Measurements from ENCODE around the gene CCDC157.
"Not testable (repeated sequence)": the region's sequence is repeated elsewhere in the genome, so short reads cannot be mapped to it uniquely, and the experiment has no call there.

CCDC157 gene

DNA sequence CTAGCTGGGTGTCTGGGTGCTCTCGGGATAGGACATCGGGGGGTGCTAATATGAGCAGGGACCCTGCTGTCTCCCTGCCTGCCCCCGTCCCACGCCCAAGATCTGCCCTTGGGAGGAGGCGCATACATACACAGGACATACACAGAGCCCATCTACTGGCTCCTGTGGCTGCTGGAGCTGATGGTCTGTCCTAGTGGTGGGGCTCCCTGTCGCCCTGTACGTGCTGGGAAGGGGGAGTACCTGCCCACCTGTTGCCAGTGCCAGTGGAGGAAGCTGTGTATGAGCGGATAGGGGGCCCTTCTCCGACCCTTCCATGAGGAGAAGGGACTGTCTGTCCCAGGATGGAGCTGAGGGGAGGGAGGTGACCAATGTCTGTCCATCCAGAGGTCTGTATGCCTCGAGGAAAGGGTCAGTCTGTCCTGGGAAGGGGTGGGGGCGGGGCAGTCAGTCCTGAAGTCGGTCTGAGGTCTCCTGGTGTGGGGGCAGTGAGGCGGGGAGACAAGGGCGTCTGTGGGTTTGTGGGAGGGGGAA is 31.0 kb upstream of the CCDC157 start:
- no peak for DNase-seq (ENCODE audit: low read depth in 1 of 2, low spot score in 1 of 2)

DNA sequence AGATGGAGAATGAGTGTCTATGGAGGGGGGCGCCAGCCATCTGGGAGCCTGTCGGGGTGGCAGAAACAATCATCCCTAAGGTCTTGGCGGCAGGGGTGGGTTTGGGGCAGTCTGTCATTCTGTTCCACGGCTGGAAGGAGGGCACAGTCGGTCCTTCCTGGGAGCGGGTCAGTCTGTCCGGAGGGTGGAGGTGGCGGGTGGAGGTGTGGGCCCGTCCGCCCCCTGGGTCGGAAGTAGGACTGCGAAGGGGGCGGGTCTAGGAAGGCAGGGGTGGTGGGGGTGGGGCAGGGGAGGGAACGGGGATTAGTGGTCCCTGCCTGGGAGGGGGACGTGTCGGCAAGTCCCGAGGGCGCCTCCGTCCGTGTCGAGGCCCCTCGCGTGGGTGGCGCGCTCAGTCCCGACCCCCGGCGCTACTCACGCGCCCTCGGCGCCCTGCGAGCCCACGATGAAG is 30.5 kb upstream of the CCDC157 start:
- no peak for DNase-seq (ENCODE audit: low read depth in 1 of 2, low spot score in 1 of 2)

DNA sequence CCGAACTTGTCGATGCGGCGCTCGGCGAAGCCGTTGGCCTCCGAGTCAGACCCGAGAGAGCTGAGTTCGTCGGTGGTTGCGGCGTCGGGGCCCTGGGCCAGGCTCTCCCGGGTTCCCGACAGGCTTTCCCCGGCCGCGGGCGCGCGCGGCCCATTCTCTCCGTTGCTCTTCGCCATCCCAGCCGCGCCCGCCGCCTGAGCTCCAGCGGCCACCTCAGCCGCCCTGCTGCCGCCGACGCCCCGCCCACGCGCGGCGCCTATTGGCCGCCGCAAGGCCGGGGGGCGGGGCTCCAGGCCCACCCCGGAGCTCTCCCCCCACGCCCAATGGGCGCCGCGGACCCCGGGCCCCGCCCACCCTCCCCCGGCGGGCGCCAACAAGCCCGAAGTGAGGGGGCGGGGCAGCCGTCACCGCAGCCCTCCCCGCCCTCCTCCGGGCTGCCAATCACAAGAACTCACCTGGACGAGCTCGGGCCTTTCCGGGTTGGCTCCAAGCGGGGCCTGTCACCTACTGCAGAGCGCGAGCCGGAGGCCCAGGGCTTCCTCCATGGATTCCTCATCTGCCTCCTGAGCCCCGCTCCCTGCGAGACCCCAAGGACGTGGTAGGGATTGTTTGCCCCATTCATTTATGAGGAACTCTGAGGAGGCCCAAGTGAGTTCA is 30.0 kb upstream of the CCDC157 start, which contains the start of gene TBC1D10A:
Gene TBC1D10A, minus strand, starts transcription at position 236 of the 657 bp plus-strand sequence. Its CDS starts 60 bp downstream, at position 176.
- peak; percentile 83 to 87 for DNase-seq (ENCODE audit: low read depth in 1 of 2, low spot score in 1 of 2)

DNA sequence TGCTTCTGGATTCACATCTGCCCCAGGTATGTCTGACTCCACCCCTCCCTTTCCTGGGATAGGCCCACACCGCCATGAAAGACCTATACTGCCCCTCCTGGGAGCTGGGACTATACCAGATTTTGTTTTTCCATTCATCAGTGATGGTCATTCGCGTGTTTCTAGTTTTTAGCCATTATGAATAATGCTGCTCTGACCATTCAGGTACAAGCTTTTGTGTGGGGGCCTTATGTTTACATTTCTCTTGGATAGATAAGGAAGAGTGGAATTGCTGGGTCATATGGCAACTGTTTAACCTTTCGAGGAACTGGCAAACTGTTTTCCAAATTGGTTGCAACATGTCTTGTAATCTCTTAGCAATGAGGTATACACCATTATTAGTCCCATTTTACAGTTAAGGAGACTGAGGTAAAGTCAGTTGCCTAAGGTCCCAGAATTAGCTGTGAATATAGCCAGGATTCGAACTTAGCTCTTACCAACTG is 28.9 kb upstream of the CCDC157 start:
- DNase-seq (ENCODE audit: low read depth in 1 of 2, low spot score in 1 of 2) = no peak

DNA sequence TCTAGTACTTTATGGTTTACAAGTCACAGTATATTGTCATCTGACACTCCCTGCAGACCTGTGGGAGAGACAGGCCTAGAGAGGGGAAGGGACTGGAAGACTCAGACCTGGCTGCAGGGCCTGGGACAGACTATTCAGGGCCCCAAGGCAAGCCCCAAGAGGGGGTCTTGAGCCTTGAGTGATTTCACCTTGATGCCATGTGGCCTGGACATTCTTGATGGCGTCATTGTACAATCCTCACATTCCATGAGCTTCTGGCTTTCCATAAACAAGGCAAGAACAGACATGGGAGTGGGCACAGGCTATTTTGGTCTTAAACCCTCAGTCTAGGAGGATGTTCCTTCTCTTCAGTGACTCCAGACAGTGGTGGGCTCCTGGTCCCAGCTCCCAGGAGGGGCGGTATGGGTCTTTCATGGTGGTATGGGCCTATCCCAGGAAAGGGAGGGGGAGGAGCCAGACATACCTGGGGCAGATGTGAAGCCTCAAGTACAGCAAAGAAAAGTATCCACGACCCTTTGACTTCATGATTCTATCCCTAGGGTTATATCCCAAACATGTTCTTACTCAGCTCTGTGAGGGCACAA is 28.2 kb upstream of the CCDC157 start:
- DNase-seq (ENCODE audit: low read depth in 1 of 2, low spot score in 1 of 2) = no peak

DNA sequence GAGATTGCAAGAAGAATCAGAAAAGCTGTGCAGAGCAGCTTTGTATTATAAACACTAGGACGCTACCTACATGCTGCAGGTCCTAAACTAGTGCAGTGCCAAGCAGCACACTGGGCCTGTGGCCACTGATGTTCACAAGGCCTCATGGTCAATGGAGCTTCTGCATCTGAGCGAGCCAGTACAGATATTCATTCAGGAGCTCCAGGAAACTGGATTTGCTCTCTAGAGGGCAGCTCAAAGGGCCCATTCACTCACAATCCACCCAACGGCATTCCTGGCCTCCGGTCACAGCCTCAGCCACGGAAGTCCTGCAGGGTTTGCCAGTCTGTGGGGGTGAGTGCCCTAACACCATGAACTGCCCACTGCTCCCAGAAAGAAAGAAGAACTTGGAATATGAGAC is 24.3 kb upstream of the CCDC157 start:
- DNase-seq (ENCODE audit: low read depth in 1 of 2, low spot score in 1 of 2) = no peak

DNA sequence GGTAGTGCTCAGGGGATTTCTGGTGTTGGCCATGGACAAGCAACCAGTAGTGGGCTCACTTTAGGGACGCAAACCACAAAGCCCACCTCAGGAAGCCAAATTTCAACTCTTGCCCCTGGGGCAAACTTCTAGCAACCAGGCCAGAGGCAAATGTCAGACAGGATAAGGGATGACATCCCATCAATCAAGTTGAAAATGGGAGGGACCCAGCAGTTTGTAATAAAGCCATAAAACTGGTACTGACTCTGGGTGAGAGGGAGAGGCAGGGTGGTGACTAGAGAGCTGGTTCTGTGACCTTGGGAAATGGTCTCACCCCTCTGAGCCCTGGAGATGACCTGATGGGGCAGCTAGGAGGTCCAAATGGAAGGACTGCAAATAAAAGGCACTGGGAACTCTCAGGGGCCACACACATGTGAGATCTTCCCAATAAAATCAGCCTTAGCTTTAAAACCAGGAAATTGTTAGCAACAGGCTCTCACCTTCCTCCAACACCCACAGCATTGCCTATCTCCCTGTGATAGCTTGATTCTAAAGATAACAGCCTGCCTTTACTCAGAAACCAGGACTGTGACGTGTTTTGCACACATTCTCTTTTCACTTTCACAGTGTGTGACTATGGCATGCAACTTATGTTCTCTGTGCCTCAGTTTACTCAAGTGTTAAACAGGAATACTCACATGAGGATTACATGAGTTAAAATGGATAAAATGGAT is 23.7 kb upstream of the CCDC157 start:
- DNase-seq (ENCODE audit: low read depth in 1 of 2, low spot score in 1 of 2) = no peak

DNA sequence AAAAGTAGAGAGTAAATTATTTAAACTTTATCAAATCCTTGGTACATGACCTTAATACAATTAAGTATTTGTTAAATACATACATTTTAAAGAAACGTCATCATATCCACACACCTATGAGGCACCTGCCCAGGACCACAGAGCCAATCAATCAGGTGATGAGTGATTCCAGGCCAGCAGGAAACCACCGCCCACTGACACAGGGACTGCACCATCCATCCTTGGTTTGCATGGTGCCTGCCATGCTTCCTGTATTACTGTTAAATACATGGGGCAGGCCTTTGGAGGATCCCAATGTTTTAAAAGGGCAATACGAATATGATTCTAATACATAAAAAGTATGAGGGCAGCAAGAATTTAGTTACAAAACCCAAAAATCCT is 23.1 kb upstream of the CCDC157 start:
- DNase-seq (ENCODE audit: low read depth in 1 of 2, low spot score in 1 of 2) = no peak

DNA sequence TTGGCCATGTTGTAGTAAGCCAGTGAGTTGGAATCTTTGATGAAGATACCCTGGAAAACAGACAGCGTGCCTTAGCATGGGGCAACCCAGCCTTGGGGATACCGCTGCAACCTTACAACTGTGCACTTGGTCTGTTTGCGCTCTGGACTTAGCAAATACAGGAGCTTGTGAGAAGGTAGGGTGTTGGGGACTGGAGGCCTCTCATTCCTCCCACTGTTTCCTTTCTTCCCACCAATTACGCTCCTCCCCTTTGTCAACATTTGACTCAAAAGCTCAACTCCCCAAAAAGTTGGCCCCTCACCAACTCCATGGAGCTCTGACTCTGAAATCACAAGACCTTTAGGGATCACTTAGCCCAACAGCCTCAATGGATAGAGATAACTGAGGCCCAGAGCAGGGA is 22.2 kb upstream of the CCDC157 start:
- DNase-seq (ENCODE audit: low read depth in 1 of 2, low spot score in 1 of 2) = no peak

DNA sequence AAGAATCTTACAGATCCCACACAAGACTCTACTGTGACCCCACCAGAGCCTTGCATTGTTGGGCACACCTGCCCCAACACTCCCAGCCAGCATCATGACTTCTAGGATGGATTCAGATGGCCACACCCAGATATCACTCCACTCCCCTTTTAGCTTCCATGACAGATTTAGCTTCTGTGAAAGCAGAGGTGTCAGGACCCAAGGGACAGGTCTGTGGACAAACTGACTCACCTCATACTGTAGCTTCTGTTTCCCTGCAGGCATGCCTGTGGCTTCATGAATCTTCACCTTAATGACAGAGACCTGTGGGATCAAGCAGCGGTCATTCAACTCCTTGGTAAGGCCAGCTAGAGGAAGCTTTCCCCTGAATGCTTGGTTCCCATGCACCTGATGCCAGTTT is 21.6 kb upstream of the CCDC157 start:
- no peak for DNase-seq (ENCODE audit: low read depth in 1 of 2, low spot score in 1 of 2)

DNA sequence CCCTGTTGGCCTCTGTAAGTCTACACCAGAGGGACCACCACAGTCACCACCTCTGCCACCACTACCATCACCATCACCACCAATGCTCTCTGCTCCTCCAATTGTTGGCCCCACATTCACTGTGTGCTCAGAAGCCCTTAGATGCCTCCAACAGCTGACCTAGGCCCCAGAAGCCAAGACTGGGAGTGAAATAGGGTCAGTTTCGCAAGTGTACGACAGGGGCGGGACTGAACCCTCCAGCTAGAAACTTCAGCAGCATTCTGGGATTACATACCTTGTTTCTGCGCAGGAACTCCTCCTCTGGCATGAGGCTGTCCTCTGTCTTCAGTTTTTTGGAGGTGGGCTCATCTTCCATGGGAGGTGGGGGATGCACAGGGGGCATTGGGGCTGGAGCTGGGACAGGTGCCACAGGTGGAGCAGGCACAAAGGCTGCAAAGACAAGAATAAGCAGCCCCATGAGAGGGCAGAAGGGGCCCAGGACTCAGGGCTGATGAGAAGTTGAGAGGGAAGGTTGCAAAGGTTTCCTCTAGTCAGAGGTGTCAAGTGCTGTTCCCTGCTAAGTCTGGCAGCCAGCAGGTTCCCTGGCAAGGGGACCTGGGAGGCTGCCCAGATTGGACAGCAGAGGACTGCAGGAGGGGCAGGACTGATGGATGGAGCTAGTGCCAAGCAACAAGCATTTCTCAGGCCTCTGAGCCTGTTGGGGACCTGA is 19.9 kb upstream of the CCDC157 start:
- no peak for DNase-seq (ENCODE audit: low read depth in 1 of 2, low spot score in 1 of 2)

DNA sequence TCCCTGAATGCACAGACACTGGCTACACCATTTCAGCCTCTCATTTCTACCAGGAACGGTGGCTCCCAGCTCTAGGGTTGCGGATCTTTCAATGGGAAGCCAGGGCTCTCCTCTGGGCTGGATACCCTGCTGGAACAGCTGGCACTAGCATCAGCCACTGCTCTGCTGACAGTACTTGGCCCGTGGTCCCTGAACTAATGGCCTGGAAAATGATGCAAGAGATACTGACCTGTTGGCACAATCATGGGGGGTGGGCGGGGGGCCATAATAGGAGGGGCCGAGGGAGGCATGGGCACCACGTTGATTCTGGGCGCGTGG is 19.4 kb upstream of the CCDC157 start:
- no peak for DNase-seq (ENCODE audit: low read depth in 1 of 2, low spot score in 1 of 2)

DNA sequence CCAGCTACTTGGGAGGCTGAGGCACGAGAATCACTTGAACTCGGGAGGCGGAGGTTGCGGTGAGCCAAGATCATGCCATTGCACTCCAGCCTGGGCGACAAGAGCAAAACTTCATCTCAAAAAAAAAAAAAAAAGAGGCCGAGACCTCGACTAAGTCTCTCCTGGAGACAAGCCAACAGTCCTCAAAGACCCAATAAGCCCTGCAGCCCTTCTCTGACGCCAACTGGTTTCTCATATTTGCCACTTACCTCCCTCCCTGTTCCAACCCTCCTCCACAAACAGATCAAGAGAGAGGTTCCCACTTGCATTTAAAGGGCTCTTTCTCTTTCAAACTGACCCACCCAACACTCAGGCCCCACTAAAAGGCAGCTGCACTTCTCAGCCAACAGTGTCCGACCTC is 18.5 kb upstream of the CCDC157 start:
- DNase-seq (ENCODE audit: low read depth in 1 of 2, low spot score in 1 of 2) = not testable (repeated sequence)

DNA sequence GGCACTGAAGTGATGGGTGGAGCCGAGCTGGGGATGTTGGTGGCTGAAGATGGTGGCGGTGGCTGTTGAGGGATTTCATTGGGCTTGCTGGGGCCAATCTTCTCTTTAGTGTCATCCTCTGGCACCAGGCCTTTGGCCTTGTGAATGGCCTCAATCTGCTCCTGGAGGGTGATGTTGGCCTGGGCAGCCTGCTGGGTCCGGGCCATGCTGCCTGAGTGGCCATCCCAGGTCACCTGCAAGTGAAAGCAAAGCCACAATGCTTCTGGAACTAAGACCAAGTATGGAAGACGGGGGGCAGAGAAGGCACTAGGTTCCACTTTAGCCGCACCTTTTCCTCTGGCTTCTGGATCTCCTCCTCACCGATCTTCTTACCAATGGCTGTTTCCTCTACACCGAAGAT is 18.0 kb upstream of the CCDC157 start:
- DNase-seq (ENCODE audit: low read depth in 1 of 2, low spot score in 1 of 2) = no peak

DNA sequence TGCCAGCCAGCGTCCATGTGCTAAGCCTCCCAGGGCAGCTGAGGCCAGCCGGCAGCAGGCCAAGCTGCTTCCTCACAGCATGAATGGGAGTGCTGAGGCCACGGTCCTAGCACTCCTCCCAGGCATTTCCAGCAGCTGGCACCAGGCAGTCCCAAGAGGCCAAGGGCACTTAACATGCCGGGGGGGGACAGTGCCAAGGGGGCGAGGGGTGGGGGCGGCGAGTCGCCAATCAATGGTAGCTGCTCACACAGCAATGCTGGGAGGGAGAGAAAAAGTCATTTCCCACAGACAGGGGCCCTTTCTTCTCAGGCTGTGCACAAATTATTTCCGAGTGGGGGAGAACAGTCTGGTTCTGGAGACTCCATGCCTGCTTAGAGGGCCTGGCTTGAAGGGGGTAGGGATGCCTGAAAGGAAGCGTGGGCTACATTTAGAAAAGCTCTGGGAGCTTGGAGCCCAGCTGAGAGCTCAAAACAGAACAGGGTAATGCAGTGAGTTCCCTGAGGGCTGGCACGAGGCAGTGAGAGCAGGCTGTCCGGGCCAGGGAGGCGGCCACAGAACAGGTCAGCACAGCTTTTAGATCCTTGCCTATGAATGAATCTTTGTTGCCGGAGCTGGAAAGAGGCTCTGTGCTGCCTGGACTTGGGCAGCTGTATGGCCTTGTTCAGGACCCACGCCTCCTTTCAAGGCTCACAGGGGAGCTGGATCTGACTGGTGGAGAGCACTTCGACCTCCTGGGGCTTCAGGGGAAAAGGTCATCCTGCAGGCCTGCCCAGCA is 15.7 kb upstream of the CCDC157 start:
- DNase-seq (ENCODE audit: low read depth in 1 of 2, low spot score in 1 of 2) = no peak

DNA sequence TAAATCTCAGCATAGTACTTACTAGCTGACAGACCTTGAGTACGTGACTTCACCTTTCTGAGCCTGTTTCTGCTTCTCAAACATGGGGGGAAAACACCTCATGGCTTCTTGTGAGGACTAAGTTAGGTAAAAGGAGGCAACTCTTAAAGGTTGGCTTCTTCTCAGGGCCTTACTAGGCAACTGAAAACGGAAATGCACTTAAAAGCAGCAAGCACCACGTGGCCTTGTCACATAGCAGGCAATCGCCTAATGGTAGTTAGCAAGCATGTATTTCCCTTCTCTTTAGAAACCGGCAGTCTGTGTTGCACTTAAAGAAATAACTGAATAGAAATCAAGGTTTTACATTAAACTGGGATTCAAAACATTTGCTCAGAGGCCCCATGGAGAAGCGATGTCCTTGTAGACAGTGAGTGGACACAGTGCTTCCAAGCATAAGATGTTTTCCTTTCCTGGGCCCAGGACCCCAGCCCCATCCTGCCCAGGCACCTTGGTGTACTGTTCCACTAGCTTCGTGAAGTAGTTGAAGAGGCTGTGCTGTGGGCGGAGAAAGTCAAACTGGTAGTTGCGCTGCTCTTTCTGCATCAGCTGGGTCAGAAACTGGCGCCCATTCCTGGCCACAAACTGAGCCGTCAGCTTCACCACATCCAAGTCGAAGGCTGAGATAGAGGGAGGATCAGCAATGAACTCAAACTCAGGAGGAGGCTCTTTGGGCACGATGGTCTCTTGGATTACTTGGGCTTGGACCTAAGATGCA is 12.2 kb upstream of the CCDC157 start:
- no peak for DNase-seq (ENCODE audit: low read depth in 1 of 2, low spot score in 1 of 2)

DNA sequence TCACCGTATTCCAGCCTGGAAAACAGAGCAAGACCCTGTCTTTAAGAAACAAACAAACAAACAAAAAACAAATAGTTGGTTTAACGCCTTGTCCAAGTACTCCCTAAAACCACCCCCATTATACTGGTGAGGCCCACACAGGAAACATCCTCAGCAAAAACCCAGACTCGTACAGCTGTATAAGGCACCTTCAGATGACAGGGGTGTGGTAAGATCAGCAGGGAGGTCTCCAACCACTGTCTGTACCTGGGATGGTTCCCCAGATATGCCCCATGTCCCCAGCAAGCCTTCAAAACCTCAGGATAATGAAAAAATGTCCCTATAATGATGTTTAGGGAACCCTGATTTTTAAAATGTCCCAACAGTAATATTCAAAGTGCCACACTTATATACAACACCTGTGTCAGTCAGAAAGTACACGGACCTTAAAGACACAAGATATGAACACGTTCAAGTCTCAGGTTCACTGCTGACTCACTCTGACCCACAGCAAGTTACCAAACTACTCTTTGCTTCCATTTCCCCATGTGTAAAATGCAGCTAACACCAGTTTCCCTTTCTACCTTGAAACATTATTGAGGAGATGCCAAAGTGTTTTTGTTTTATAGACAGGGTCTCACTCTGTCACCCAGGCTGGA is 9.4 kb upstream of the CCDC157 start:
- DNase-seq (ENCODE audit: low read depth in 1 of 2, low spot score in 1 of 2) = no peak

DNA sequence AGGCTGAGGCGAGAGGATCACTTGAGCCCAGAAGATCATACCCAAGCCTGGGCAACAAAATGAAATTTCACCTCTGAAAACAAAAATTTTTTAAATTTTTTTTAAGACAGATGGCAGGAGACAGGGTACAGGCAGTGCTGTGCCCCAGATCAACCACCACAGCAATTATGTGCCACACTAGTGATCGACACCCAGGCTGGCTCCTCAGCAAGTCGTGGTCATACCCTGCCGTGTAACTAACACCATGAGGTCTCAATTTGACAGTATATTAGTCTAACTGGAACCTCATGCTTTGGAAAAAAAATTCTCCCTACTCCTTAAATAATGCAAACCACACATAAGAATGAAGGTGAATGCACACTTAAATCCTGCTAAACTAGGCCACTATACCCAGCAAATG is 8.4 kb upstream of the CCDC157 start:
- no peak for DNase-seq (ENCODE audit: low read depth in 1 of 2, low spot score in 1 of 2)

DNA sequence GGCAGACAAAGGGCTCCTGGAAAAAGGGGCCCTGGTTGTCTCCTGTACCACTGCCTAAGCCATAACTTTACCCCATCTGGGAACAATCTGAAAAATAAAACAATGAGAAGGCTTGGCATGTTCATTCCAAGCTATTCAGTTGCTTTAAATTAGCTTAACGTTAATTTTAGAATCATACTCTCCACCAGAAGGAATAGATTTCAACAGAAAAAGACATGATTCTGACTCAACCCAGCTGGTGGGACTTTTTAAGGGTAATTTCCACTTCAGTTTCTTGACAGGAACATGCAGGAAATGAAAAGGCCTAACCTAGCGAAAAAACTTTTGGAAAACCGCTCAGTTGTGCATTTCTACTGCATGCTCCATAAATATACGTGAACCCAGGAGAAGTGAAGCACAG is 8.0 kb upstream of the CCDC157 start:
- DNase-seq (ENCODE audit: low read depth in 1 of 2, low spot score in 1 of 2) = no peak

DNA sequence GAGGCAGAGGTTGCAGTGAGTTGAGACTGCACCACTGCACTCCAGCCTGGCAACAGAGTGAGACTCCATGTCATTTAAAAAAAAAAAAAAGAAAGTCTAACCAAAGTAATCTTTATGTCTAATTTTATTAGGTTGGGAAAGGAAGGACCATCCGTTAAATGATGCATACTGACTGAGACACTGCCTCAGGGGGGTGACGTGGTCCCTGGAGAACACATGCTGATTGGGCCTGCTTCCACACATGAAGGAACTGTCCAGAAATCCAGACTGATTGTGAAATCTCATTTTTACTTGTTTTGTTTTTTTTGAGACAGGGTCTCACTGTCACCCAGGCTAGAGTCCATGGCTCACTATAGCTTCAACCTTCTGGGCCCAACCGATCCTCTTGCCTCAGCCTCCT is 5.6 kb upstream of the CCDC157 start:
- no peak for DNase-seq (ENCODE audit: low read depth in 1 of 2, low spot score in 1 of 2)

Data from activated CD4-positive, alpha-beta T cell treated with anti-CD3 and anti-CD28 coated beads, Interleukin-2, amount 50 U/mL, for 24 hours (primary cell).